DND-41 (cell line): ENCODE results near the gene HSF4.

Experiments
- ATAC-seq: fragments of 200-7000 bp; cut with Tn5 transposase; 3 replicates; pipeline ENCODE4 v1.9.1; 2021; ENCODE audit warnings: low read depth; ENCODE audit not compliant: insufficient read depth
- DNase-seq: peaks from one replicate; pipeline ENCODE4 v3.0.0-alpha.2; 2020
- H2AFZ ChIP-seq: 2 replicates; pipeline ENCODE4 v1.6.0; 2012; ENCODE audit warnings: low read depth, low read length
- H3K27ac ChIP-seq: 2 replicates; pipeline ENCODE4 v1.5.1; 2012; ENCODE audit warnings: low read length, inconsistent platforms
- H3K27me3 ChIP-seq: fragments of 200-600 bp; sonication (generic); 2 replicates; pipeline ENCODE4 v1.6.0; 2012; ENCODE audit warnings: low read length, mild to moderate bottlenecking, inconsistent platforms; ENCODE audit not compliant: insufficient read depth, poor library complexity
- H3K36me3 ChIP-seq: 2 replicates; pipeline ENCODE4 v1.5.1; 2012; ENCODE audit warnings: low read length, inconsistent platforms; ENCODE audit not compliant: insufficient read depth
- H3K4me1 ChIP-seq: 2 replicates; pipeline ENCODE4 v1.5.1; 2012; ENCODE audit warnings: mild to moderate bottlenecking, low read length; ENCODE audit not compliant: insufficient read depth
- H3K4me2 ChIP-seq: 2 replicates; pipeline ENCODE4 v1.6.0; 2012; ENCODE audit warnings: mild to moderate bottlenecking, moderate library complexity, low read length, inconsistent platforms; ENCODE audit not compliant: insufficient read depth
- H3K4me3 ChIP-seq, 2 experiments: fragments of 200-600 bp in 1 of 2; shearing (Covaris generic) in 1 of 2; 2 replicates each; pipeline ENCODE4 v1.5.1; 2012 to 2016; ENCODE audit warnings: inconsistent platforms in 2 of 2, low read length in 2 of 2, mild to moderate bottlenecking in 2 of 2, low read depth in 1 of 2, moderate library complexity in 1 of 2
- H3K79me2 ChIP-seq: 2 replicates; pipeline ENCODE4 v1.6.0; 2012; ENCODE audit warnings: low read length, inconsistent platforms; ENCODE audit not compliant: insufficient read depth
- H3K9ac ChIP-seq: 2 replicates; pipeline ENCODE4 v1.6.0; 2012; ENCODE audit warnings: low read depth, mild to moderate bottlenecking, inconsistent platforms, low read length, moderate library complexity
- H3K9me3 ChIP-seq: 2 replicates; pipeline ENCODE4 v1.5.1; 2012; ENCODE audit warnings: low read length, moderate library complexity, mild to moderate bottlenecking, inconsistent platforms; ENCODE audit not compliant: insufficient read depth, severe bottlenecking
- H4K20me1 ChIP-seq: 2 replicates; pipeline ENCODE4 v1.6.0; 2012; ENCODE audit warnings: low read length; ENCODE audit not compliant: insufficient read depth
- EZH2 ChIP-seq: IDR thresholded peaks from 3 replicates; pipeline ENCODE4 v1.6.1; 2012; ENCODE audit warnings: borderline replicate concordance, low read depth, mild to moderate bottlenecking, moderate library complexity, low read length, inconsistent platforms; ENCODE audit not compliant: severe bottlenecking
- TF ChIP-seq, protein P1 (sequence below): IDR thresholded peaks from 2 replicates; pipeline ENCODE4 v1.5.1; 2012; ENCODE audit warnings: borderline replicate concordance, low read length, moderate library complexity, mild to moderate bottlenecking; ENCODE audit not compliant: poor library complexity, severe bottlenecking; ENCODE audit errors: extremely low read depth

Gene HSF4

DNA sequence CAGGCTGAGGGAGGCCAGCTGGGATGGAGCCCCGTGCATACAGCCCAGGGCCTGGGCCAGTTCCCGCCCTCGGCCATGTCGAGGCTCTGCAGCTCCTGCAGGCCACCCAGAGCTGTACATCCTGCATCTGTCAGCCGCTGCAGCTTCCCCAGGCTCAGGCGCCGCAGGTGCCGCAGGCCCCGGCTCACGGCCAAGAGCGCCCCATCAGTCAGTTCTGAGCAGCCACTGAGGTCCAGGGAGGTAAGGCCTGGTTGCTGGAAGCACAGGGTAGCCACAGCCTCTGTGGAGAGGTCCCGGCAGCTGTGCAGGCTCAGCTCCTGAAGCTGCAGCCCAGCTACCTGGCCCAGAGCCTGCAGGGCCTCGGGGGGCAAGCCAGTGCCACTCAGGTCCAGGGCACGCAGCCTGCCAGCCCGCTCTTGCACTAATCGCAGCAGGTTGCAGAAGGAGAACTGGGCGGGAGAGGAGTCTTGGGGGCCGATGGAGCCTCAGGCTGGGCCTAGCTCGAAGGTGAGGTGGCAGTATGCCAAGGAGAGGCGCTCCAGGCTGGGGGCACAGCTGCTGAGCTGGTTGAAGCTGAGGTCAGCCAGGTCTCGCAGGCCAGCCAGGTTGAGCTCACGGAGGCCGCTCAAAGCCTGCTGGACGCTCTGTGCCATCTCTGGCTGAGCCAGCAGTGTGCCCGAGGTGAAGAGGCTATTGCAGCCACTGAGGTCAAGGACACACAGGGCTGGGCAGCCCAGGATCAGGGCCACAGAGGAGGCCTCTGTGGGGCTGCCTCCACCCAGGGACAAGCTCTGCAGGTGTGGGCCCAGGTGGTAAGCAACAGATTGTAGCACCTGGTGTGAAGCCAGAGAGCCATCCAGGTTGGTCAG lies 45.8 kb downstream of the HSF4 start:
- Histone ChIP-seq H3K4me3 (no peak overlapping the region), H2AFZ (no peak overlapping the region), H3K9me3 (no peaks in the 10 kb centered on the region), H3K4me2 (no peak overlapping the region), H3K27me3 (no peaks in the 10 kb centered on the region), H3K79me2 (no peaks in the 10 kb centered on the region), H3K4me1 (no peaks in the 10 kb centered on the region), H3K27ac (no peak overlapping the region), H4K20me1 (peaks cover 5% of the 10 kb centered on the region), H3K9ac (no peak overlapping the region), H3K36me3 (peaks cover 6% of the 10 kb centered on the region)
- TF ChIP-seq, protein P1, sequence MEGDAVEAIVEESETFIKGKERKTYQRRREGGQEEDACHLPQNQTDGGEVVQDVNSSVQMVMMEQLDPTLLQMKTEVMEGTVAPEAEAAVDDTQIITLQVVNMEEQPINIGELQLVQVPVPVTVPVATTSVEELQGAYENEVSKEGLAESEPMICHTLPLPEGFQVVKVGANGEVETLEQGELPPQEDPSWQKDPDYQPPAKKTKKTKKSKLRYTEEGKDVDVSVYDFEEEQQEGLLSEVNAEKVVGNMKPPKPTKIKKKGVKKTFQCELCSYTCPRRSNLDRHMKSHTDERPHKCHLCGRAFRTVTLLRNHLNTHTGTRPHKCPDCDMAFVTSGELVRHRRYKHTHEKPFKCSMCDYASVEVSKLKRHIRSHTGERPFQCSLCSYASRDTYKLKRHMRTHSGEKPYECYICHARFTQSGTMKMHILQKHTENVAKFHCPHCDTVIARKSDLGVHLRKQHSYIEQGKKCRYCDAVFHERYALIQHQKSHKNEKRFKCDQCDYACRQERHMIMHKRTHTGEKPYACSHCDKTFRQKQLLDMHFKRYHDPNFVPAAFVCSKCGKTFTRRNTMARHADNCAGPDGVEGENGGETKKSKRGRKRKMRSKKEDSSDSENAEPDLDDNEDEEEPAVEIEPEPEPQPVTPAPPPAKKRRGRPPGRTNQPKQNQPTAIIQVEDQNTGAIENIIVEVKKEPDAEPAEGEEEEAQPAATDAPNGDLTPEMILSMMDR: no peak
- TF ChIP-seq EZH2: no peak
- no peak; the same call in 2 of the 3 replicates for ATAC-seq
- DNase-seq: no peak

DNA sequence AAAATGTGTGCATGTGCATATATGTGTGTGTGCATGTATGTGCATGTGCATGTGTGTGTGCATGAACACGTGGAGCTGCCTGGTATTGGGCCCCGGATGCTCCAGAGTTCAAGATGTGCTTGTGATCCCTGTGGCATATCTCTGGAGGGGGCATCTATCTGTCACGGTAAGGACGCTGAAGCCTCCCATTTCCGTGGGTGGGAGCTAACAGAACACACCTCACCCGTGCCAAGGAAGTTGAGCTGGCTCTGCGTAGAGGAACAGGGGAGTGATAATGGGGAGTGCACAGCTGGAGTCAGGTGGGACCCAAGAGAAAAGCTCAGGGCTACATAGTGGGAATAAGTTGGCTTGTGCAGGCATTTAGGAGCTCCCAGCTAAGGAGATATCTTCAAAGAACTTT lies 47.1 kb downstream of the HSF4 start:
- Histone ChIP-seq H2AFZ (no peak overlapping the region), H3K9me3 (no peaks in the 10 kb centered on the region), H3K79me2 (no peaks in the 10 kb centered on the region), H3K4me2 (no peak overlapping the region), H3K27ac (no peak overlapping the region), H3K9ac (no peak overlapping the region), H3K4me1 (no peaks in the 10 kb centered on the region), H3K27me3 (no peaks in the 10 kb centered on the region), H3K36me3 (no peaks in the 10 kb centered on the region; the same call in 1 of the 2 replicates), H3K4me3 (no peak overlapping the region), H4K20me1 (no peaks in the 10 kb centered on the region)
- ATAC-seq (no peak), DNase-seq (no peak)
- TF ChIP-seq EZH2: no peak
- TF ChIP-seq, protein P1: no peak

- Histone ChIP-seq H2AFZ (no peak overlapping the region), H3K36me3 (no peaks in the 10 kb centered on the region; the same call in 1 of the 2 replicates), H3K27me3 (no peaks in the 10 kb centered on the region), H3K9me3 (no peaks in the 10 kb centered on the region), H3K79me2 (no peaks in the 10 kb centered on the region), H3K27ac (no peak overlapping the region), H3K9ac (no peak overlapping the region), H3K4me1 (no peaks in the 10 kb centered on the region), H3K4me3 (no peak overlapping the region), H4K20me1 (no peaks in the 10 kb centered on the region), H3K4me2 (no peak overlapping the region)
- ATAC-seq (no peak), DNase-seq (no peak)
- TF ChIP-seq EZH2: no peak
- TF ChIP-seq, protein P1: no peak
Measured at GRCh38 chr16:67212766-67213165, 48.2 kb downstream of the HSF4 start.
